Psoas muscle (tissue), 8 donors: ENCODE data around the gene GALK1. TPM values are rescaled to one million over a fixed set of nuclear protein-coding genes. Genes with fewer than 3 reads are reported as not detected.

Source experiments
- ATAC-seq, 4 donors: fragments of 200-7000 bp; cut with Tn5 transposase; one replicate each; pipeline ENCODE4 v1.9.1; 2020; ENCODE audit warnings: moderate library complexity in 3 of 4, mild to moderate bottlenecking in 2 of 4
- DNase-seq, 2 donors: peaks; one replicate each; pipeline ENCODE4 v3.0.0-alpha.2; 2020
- H3K27ac ChIP-seq: fragments of 200-600 bp; one replicate; pipeline ENCODE4 v1.8.0; 2022
- H3K27me3 ChIP-seq, 3 donors: fragments of 200-600 bp in 1 of 3; one replicate each; pipeline versions ENCODE4 v1.6.1 to v1.8.0; 2013 to 2022; ENCODE audit warnings: low read length in 2 of 3, mild to moderate bottlenecking in 2 of 3, moderate library complexity in 1 of 3; ENCODE audit not compliant: insufficient read depth in 3 of 3
- H3K36me3 ChIP-seq, 2 donors: fragments of 200-600 bp in 1 of 2; one replicate each; pipeline versions ENCODE4 v1.6.1 to v1.8.0; 2013 to 2022; ENCODE audit warnings: low read depth in 1 of 2, mild to moderate bottlenecking in 1 of 2, moderate library complexity in 1 of 2; ENCODE audit not compliant: insufficient read depth in 1 of 2
- H3K4me1 ChIP-seq: fragments of 200-600 bp; one replicate; pipeline ENCODE4 v1.8.0; 2022
- H3K4me3 ChIP-seq: fragments of 200-600 bp; one replicate; pipeline ENCODE4 v1.8.0; 2022; ENCODE audit warnings: mild to moderate bottlenecking
- H3K9me3 ChIP-seq: fragments of 200-600 bp; one replicate; pipeline ENCODE4 v1.8.0; 2022
- WGBS, 3 donors: extraction: QIAGEN DNeasy Blood & Tissue Kit; methylation state at CpG; one replicate each; pipeline versions ENCODE4 v1.1.6 to v1.1.7; 2013; 5-methylcytosine and 5-hydroxymethylcytosine counted together
- intact Hi-C, 2 donors: fragments of 100-400 bp; cut with DNase I; formaldehyde crosslinking; loops; one replicate each; pipeline versions ENCODE4 v1.11.0 to v1.14.2; 2022
- polyA plus RNA-seq, 3 donors: library from polyadenylated mRNA; stranded (reverse); fragments of 200-250 nt; gene quantifications; one replicate each; pipeline ENCODE4 v1.2.3, GENCODE V29; 2013
- total RNA-seq, 4 donors: library from RNA; stranded (reverse); fragmentation: NEBNext Ultra II Directional in 2 of 4; extraction: Animal tissue kit (Norgen Biotek cat#: 25700) in 2 of 4; gene quantifications; one replicate each; pipeline versions ENCODE4 v1.2.1 to v1.2.4, GENCODE V29; 2021 to 2023
- TF ChIP-seq, protein P1 (sequence below): fragments of 200-600 bp; IDR thresholded peaks from one replicate; pipeline ENCODE4 v1.8.0; 2022; ENCODE audit warnings: antibody characterized with exemption
- donor health status: healthy with polysubstance abuse.
- donor health status: DM: no; HTN: no; CAD: no; lungs with moderate emphysema.
- donor health status: Bipolar disorder and iron deficiency.
- donor health status: healthy.
- donor health status: DM: yes; HTN: yes; CAD: no.
- donor health status: DM: no; HTN: no; CAD: no.
- donor health status: DM: no; HTN: no; CAD: no.
- donor health status: DM: yes; HTN: yes; CAD: no.

The GALK1 gene
- total and polyA plus RNA-seq, 7 donors: 7.1 to 13.2 (median 9.8) TPM

GRCh38 chr17:75721463-75722011, 43.5 kb downstream of the GALK1 start:
- Histone ChIP-seq H3K9me3 (no peaks in the 10 kb centered on the region), H3K27ac (no peak overlapping the region), H3K27me3 (peaks cover 0 to 33% (median 11%) of the 10 kb centered on the region in 3 donors), H3K4me3 (peak overlapping the region; percentile 61), H3K36me3 (no peaks in the 10 kb centered on the region), H3K4me1 (peaks cover 5% of the 10 kb centered on the region)
- 18 to 23% (median 20%) methylated on average over 20 to 33 of the region's 33 CpGs for WGBS, 3 donors
- intact Hi-C loops: no loop called here
- DNase-seq: no peak
- ATAC-seq: peak in 3 of 4 donors; percentile 19 to 42 (median 40)
- TF ChIP-seq, protein P1, sequence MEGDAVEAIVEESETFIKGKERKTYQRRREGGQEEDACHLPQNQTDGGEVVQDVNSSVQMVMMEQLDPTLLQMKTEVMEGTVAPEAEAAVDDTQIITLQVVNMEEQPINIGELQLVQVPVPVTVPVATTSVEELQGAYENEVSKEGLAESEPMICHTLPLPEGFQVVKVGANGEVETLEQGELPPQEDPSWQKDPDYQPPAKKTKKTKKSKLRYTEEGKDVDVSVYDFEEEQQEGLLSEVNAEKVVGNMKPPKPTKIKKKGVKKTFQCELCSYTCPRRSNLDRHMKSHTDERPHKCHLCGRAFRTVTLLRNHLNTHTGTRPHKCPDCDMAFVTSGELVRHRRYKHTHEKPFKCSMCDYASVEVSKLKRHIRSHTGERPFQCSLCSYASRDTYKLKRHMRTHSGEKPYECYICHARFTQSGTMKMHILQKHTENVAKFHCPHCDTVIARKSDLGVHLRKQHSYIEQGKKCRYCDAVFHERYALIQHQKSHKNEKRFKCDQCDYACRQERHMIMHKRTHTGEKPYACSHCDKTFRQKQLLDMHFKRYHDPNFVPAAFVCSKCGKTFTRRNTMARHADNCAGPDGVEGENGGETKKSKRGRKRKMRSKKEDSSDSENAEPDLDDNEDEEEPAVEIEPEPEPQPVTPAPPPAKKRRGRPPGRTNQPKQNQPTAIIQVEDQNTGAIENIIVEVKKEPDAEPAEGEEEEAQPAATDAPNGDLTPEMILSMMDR: no peak

DNA sequence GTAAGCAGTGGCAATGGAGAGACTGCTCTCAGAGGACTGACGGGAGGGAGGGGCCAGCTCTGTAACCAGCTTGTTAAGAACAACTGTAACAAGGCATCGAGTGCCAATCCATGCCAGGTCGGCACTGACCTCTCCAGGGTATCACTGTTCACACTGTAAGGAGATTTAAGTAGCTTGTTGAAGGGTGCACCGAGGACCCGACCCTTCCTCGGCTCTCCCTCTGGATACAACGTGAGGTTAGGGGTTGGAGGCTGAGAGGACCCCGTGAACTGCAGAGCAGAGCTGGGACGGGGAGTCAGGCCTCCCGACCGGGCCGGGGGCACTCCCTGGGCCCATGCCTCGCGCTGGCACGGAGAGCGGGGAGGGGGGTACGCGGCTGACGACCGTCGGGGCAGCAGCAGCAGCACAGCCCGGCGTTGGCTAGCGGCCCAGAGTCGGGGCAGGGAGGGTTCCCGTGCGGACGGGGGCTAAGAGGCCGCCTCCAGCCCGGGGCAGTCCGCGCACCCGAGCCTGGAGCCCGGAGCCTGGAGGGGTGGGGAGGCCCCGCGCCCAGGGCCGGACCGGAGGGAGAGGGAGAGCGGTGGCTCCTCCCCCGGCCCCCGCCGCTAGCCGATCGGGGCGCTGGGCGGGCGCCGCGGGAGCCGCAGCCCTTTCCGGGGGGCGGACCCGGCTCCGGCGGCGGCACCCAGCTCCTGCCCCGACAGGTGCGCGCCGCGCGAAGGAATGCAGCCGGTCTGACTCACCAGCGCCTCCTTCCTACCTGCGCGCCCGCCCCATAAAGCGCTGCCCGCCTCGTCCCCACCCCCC, 44.1 kb downstream of the GALK1 start, which contains the start of gene ITGB4:
Gene ITGB4 (plus strand): TSS at position 804 of the 807 bp plus-strand sequence. CDS start 3,245 bp downstream, outside the sequence.
- H3K36me3 ChIP-seq: no peaks in the 10 kb centered on the region
- DNase-seq (no peak), ATAC-seq (peak; percentile 34 to 45 (median 42))
- H3K4me3 ChIP-seq: peak within 1 kb of the TSS; percentile 61
- H3K27me3 ChIP-seq: peaks cover 0 to 33% (median 11%) of the 10 kb centered on the region in 3 donors
- WGBS, 3 donors: 2 to 6% (median 2%) methylated on average over 22 to 70 of the region's 70 CpGs
- TF ChIP-seq, protein P1: no peak
- intact Hi-C loops: no loop called here
- peaks cover 5% of the 10 kb centered on the region for H3K4me1 ChIP-seq
- no peaks in the 10 kb centered on the region for H3K9me3 ChIP-seq
- peak within 1 kb of the TSS; percentile 23 for H3K27ac ChIP-seq

GRCh38 chr17:75719732-75720131, 45.3 kb downstream of the GALK1 start:
- Histone ChIP-seq H3K9me3 (no peaks in the 10 kb centered on the region), H3K27ac (no peak overlapping the region), H3K4me3 (no peak overlapping the region), H3K36me3 (no peaks in the 10 kb centered on the region), H3K27me3 (peaks cover 0 to 39% (median 11%) of the 10 kb centered on the region in 3 donors), H3K4me1 (peaks cover 5% of the 10 kb centered on the region)
- intact Hi-C loops: no loop called here
- TF ChIP-seq, protein P1: no peak
- DNase-seq (no peak), ATAC-seq (no peak)
- 89 to 93% (median 93%) methylated on average over 2 of the region's 2 CpGs for WGBS, 3 donors

DNA sequence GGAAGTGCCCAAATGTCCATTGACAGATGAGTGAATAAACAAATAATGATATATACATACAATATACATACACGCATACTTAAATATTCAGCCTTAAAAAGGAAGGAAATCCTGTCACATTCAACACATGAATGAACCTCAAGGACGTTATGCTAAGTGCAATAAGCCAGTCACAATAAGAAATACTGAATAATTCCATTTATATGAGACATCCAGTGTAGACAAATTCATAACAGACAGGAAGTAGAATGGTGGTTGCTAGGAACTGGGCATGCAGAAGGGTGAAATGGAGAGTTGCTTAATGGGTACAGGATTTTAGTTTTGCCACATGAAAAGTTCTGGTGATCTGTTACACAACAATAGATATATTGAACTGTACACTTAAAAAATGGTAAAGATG, 52.5 kb downstream of the GALK1 start:
- WGBS, 3 donors: 64 to 66% (median 66%) methylated on average over 2 of the region's 2 CpGs
- H3K27me3 ChIP-seq: peaks cover 0 to 18% (median 3%) of the 10 kb centered on the region in 3 donors
- no peak for DNase-seq
- no peaks in the 10 kb centered on the region for H3K4me1 ChIP-seq
- H3K9me3 ChIP-seq: no peaks in the 10 kb centered on the region
- TF ChIP-seq, protein P1: no peak
- H3K4me3 ChIP-seq: no peak overlapping the region
- H3K27ac ChIP-seq: no peak overlapping the region
- intact Hi-C loops: no loop called here
- peaks cover 0 to 16% of the 10 kb centered on the region in 2 donors for H3K36me3 ChIP-seq
- ATAC-seq: no peak

Other genes starting within 250 kb of the GALK1 start
- gene CASKIN2, start 249.7 kb downstream of the GALK1 start, total RNA-seq: 10 to 100 TPM; 26.3 to 33.5 (median 28.3) TPM
- 10 to 100 TPM in 1 of 3 donors, 1 to 10 TPM in 2; 8.2 to 11.0 (median 8.9) TPM for gene CASKIN2, start 249.7 kb downstream of the GALK1 start, polyA plus RNA-seq
- gene TSEN54, start 248.7 kb downstream of the GALK1 start, total RNA-seq: 1 to 10 TPM; 5.7 to 9.7 (median 8.2) TPM
- gene TSEN54, start 248.7 kb downstream of the GALK1 start, polyA plus RNA-seq: 10 to 100 TPM; 10.1 to 14.9 (median 11.3) TPM
- gene LLGL2, start 239.5 kb downstream of the GALK1 start, total RNA-seq: 1 to 10 TPM; 1.4 to 3.3 (median 1.5) TPM
- gene LLGL2, start 239.5 kb downstream of the GALK1 start, polyA plus RNA-seq: 1 to 10 TPM; 1.4 to 1.9 (median 1.4) TPM
- 10 to 100 TPM; 11.9 to 28.2 (median 21.4) TPM for gene MYO15B, start 177.4 kb downstream of the GALK1 start, total RNA-seq
- 10 to 100 TPM in 2 of 3 donors, 1 to 10 TPM in 1; 5.2 to 23.7 (median 11.8) TPM for gene MYO15B, start 177.4 kb downstream of the GALK1 start, polyA plus RNA-seq
- gene SMIM5, start 131.8 kb downstream of the GALK1 start, total RNA-seq: under 1 TPM in 3 of 4 donors, not detected in 1; 0.11 to 0.28 (median 0.17) TPM
- gene SMIM5, start 131.8 kb downstream of the GALK1 start, polyA plus RNA-seq: under 1 TPM; 0.17 to 0.92 (median 0.21) TPM
- 10 to 100 TPM in 2 of 4 donors, 1 to 10 TPM in 2; 6.8 to 15.5 (median 9.6) TPM for gene RECQL5, start 98.0 kb downstream of the GALK1 start, total RNA-seq
- gene RECQL5, start 98.0 kb downstream of the GALK1 start, polyA plus RNA-seq: 10 to 100 TPM in 1 of 3 donors, 1 to 10 TPM in 2; 5.7 to 16.0 (median 7.8) TPM
- 10 to 100 TPM; 40.9 to 68.5 (median 46.7) TPM for gene SAP30BP, start 97.9 kb downstream of the GALK1 start, total RNA-seq
- gene SAP30BP, start 97.9 kb downstream of the GALK1 start, polyA plus RNA-seq: 100 to 1,000 TPM in 1 of 3 donors, 10 to 100 TPM in 2; 71.9 to 123 (median 79.4) TPM
- gene ITGB4, start 43.7 kb downstream of the GALK1 start, total RNA-seq: 1 to 10 TPM; 1.3 to 5.7 (median 3.9) TPM
- gene ITGB4, start 43.7 kb downstream of the GALK1 start, polyA plus RNA-seq: 1 to 10 TPM; 1.5 to 2.1 (median 1.6) TPM
- 10 to 100 TPM in 1 of 4 donors, 1 to 10 TPM in 3; 7.9 to 11.6 (median 8.2) TPM for gene UNK, start 19.6 kb upstream of the GALK1 start, total RNA-seq
- gene UNK, start 19.6 kb upstream of the GALK1 start, polyA plus RNA-seq: 10 to 100 TPM in 1 of 3 donors, 1 to 10 TPM in 2; 6.9 to 13.7 (median 9.5) TPM
- gene UNC13D, start 79.2 kb upstream of the GALK1 start, total RNA-seq: 10 to 100 TPM in 1 of 4 donors, 1 to 10 TPM in 3; 5.1 to 12.8 (median 7.2) TPM
- gene UNC13D, start 79.2 kb upstream of the GALK1 start, polyA plus RNA-seq: 1 to 10 TPM; 1.7 to 3.7 (median 2.2) TPM
- gene WBP2, start 90.1 kb upstream of the GALK1 start, total RNA-seq: 100 to 1,000 TPM; 109 to 278 (median 164) TPM
- gene WBP2, start 90.1 kb upstream of the GALK1 start, polyA plus RNA-seq: 100 to 1,000 TPM; 115 to 174 (median 149) TPM
- gene TRIM47, start 113.4 kb upstream of the GALK1 start, total RNA-seq: 10 to 100 TPM in 3 of 4 donors, 1 to 10 TPM in 1; 8.9 to 16.0 (median 10.9) TPM
- gene TRIM47, start 113.4 kb upstream of the GALK1 start, polyA plus RNA-seq: 10 to 100 TPM in 2 of 3 donors, 1 to 10 TPM in 1; 8.4 to 17.1 (median 10.9) TPM
- 10 to 100 TPM in 2 of 4 donors, 1 to 10 TPM in 2; 9.2 to 10.3 (median 9.7) TPM for gene TRIM65, start 131.8 kb upstream of the GALK1 start, total RNA-seq
- 10 to 100 TPM in 1 of 3 donors, 1 to 10 TPM in 2; 9.0 to 14.8 (median 9.0) TPM for gene TRIM65, start 131.8 kb upstream of the GALK1 start, polyA plus RNA-seq
- 100 to 1,000 TPM; 107 to 168 (median 125) TPM for gene MRPL38, start 139.7 kb upstream of the GALK1 start, total RNA-seq
- gene MRPL38, start 139.7 kb upstream of the GALK1 start, polyA plus RNA-seq: 100 to 1,000 TPM; 104 to 115 (median 107) TPM
- 1 to 10 TPM; 1.8 to 5.9 (median 3.7) TPM for gene FBF1, start 175.8 kb upstream of the GALK1 start, total RNA-seq
- 10 to 100 TPM in 1 of 3 donors, 1 to 10 TPM in 2; 1.8 to 10.4 (median 3.1) TPM for gene FBF1, start 175.8 kb upstream of the GALK1 start, polyA plus RNA-seq
- gene ACOX1, start 214.0 kb upstream of the GALK1 start, total RNA-seq: 10 to 100 TPM; 58.1 to 78.8 (median 64.4) TPM
- gene ACOX1, start 214.0 kb upstream of the GALK1 start, polyA plus RNA-seq: 10 to 100 TPM; 13.0 to 26.1 (median 16.3) TPM
- 1 to 10 TPM; 3.4 to 8.8 (median 7.0) TPM for gene TEN1, start 214.0 kb upstream of the GALK1 start, total RNA-seq
- gene TEN1, start 214.0 kb upstream of the GALK1 start, polyA plus RNA-seq: 10 to 100 TPM; 14.7 to 21.1 (median 19.4) TPM
- gene CDK3, start 235.7 kb upstream of the GALK1 start, total RNA-seq: 1 to 10 TPM in 1 of 4 donors, under 1 TPM in 3; 0.60 to 1.4 (median 0.62) TPM
- 1 to 10 TPM in 2 of 3 donors, under 1 TPM in 1; 0.47 to 1.9 (median 1.1) TPM for gene CDK3, start 235.7 kb upstream of the GALK1 start, polyA plus RNA-seq